ENCODE data around the gene APPL1.

APPL1 gene, protein sequence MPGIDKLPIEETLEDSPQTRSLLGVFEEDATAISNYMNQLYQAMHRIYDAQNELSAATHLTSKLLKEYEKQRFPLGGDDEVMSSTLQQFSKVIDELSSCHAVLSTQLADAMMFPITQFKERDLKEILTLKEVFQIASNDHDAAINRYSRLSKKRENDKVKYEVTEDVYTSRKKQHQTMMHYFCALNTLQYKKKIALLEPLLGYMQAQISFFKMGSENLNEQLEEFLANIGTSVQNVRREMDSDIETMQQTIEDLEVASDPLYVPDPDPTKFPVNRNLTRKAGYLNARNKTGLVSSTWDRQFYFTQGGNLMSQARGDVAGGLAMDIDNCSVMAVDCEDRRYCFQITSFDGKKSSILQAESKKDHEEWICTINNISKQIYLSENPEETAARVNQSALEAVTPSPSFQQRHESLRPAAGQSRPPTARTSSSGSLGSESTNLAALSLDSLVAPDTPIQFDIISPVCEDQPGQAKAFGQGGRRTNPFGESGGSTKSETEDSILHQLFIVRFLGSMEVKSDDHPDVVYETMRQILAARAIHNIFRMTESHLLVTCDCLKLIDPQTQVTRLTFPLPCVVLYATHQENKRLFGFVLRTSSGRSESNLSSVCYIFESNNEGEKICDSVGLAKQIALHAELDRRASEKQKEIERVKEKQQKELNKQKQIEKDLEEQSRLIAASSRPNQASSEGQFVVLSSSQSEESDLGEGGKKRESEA

DNA sequence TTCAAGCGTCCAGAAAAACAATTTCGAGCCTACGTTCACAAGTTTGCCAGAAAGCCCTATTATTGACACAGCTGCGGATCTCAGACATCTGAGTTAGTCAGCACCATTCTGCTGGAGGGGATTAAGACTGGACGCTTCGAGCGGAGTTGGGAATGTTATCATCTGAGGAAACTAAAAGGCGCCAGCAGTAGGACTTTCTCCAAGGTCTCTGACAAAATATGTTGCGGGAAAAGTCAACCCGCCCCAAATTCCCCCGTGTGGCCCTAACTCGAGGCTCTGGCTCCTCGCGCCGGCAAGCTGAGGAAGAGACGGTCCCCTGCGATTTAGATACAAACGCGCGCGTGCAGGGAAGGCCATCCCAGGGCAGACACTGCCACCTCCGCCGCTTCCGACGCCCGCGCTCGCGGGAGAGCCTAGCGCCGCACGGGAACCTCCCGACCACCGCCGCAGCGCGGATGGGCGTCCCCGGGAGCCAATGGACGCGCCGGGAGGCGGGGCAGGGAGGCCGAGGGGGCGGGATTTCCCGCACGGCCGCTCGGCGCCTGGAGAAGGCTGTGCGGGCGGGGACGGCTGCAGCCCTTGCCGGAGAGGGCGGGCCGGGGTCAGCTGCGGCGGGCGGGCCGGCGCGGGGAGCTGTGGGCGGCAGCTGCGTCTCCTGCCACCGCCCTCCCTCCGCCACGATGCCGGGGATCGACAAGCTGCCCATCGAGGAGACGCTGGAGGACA is at the start of gene APPL1:
TSS of gene APPL1 (plus strand) at position 526 of the 726 bp plus-strand sequence. CDS start at position 681, 155 bp downstream.
- DNase-seq (ENCODE audit: low spot score) = peak; percentile 100

DNA sequence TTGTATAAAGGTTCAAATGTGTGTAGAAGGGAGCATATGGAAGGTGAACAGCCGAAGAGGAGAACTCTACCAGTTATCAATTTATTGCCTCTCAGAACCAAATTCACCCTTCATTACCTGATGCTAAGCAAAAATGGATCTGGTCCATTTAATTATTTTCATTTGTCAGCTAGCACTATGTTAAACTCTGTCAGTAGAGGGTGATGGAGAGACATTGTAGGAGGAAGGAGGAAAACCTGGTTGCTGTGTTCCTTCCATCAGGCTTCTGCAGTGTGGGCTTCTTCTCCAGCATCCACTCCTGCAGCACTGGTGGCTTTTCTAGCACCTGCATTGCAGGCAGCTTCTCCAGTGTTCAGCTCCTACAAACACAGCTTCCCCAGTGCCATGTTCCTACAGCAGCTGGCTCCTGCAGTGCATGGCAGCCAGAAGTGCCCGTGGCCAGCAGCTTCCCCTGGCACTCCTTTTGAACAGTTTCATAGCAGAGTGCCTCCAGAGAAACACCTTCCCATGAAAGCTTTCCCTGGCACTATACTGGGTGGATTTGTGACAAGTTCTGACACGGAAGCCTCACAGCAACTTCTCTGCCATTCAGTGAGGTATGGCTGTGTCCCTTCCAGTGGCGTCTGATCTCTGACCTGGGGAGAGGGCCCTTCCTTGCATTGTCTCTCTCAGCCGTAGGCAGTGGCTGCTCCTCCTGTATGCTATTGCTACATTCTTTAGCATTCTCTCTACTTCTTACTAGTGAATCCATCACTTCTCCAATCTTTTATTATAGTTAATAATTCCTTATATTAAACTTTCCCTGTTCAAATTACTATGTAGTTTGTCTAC is 47.7 kb upstream of the APPL1 start:
- no peak for DNase-seq (ENCODE audit: low spot score)

DNA sequence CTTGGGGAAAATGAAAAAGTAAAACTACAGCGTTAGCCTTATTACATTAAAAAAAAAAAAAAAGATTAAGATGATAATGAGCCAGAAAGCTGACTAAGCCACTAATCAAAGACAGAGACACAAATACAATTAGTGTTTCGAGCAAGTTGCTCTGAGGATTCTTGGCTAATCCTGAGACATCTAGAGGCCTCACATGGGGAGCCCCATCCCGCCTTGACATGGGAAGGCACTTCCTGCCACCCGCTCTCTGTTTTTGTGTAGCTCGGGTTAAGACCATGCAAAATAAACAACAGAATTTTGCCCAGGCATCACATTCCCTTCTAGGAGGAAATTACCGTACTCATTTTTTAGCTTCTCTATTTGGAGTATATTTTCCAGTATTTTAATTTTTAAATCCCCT is 43.0 kb upstream of the APPL1 start:
- peak; percentile 39 for DNase-seq (ENCODE audit: low spot score)

DNA sequence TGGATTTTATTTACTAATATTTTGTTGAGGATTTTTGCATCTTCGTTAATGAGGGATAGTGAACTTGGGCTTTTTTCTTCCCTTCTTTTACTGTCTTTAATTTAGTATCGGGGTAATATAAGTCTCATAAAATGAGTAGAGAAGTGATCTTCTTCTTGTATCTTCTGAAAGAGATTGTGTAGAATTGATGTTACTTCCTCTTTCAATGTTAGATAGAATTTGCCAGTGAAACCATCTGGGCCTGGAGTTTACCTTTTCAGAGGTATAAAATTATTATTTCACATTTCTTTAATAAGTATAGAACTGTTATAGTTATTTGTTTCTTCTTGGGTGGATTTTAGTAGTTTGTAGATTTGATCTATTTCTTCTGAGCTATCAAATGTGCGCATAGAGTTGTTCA is 35.5 kb upstream of the APPL1 start:
- no peak for DNase-seq (ENCODE audit: low spot score)

DNA sequence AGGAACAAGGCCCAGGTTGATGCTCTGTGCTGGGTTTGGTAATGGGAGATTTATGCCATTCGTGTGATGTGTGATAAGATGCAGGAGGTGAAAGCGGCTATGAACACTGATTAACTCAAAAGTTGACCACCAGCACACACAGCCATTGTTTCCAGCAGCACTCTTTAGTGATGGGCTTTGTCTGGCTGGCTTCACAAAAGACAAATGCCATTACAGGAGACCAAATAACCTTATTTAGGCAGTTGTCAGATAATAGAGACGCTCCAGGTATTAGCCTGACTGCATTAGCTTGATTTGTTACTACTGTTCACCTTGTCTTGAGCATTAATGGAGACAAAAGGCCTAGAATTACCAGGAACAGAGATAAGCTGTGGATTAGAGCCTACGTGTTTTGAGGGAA is 32.9 kb upstream of the APPL1 start:
- no peak for DNase-seq (ENCODE audit: low spot score)

DNA sequence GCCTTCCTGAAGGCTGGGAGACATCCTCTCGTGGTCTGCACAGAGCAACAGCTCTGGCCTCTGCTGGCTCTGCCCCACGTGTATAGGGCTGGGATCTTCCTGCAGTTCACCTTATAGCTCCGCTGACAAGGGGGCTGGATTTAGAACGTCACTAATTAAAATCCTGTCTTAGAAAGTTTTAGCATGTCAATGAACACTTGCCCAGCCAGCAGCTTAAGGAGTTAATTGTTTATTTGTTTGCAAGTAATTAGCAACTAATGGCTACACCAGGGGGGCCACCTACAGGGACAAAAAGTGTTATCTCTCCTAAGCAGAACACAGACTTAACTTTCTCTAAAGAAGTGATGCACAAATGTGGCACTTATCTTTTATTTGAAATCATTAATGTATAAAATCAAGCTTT is 27.6 kb upstream of the APPL1 start, which contains the start of gene HESX1:
TSS of gene HESX1 (minus strand) at position 84 of the 403 bp plus-strand sequence. CDS start at position 24, 60 bp downstream.
- DNase-seq (ENCODE audit: low spot score) = no peak

DNA sequence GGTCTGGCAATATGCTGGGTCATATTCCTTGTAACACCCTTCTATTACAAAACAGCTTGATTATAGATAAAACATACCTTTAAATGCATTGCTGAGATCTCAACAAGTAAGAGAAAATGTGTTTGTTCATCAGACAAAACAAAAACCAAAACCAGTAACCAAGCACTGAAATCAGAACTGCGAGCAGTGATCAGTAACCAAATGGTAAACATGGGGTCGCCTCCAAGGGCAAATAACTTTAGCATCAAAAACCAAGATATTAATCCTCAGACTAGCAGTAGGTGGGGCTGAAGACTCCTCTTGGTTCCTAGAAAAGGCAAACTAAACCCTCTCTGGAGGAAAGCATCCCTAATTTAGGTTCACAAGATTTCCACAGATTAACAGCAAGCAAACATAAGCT is 21.1 kb upstream of the APPL1 start:
- no peak for DNase-seq (ENCODE audit: low spot score)

DNA sequence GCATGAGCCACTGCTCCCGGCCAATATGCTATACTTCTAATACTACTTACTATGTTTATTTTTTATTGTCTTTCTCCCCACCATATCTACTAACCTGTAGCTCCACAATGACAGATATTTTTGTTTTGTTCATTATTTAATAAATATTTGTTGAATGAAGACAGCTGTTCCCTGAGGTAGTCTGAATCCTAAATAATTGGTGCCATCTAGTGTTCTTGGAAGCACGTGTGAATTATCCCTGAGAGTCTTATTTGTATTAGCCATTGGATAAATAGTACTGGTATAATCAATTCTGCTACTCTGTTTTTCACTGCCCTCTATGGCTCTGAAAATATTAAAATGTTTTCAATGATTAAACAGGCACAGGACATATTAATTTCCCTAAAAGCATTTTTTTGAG is 5.6 kb upstream of the APPL1 start:
- peak; percentile 62 for DNase-seq (ENCODE audit: low spot score)

DNA sequence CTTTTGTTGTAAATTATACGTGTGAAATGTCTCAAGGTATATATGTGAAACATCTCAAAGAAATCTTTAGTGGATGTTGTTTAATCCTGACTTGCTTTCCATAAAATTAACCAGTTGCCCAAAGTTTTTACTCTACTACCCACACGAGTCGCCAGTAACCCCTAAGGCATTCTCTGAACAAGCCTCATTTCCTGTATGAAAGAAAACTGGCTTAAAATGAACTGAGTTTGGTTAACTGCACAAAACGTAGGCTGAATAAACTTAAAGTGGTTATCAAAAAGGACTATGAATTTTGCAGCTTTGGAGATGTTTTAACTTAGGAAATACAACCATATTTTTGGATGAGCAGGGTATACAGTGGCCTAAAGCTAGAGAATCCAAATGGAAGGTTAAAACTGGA is 2.7 kb upstream of the APPL1 start:
- DNase-seq (ENCODE audit: low spot score) = peak; percentile 8

DNA sequence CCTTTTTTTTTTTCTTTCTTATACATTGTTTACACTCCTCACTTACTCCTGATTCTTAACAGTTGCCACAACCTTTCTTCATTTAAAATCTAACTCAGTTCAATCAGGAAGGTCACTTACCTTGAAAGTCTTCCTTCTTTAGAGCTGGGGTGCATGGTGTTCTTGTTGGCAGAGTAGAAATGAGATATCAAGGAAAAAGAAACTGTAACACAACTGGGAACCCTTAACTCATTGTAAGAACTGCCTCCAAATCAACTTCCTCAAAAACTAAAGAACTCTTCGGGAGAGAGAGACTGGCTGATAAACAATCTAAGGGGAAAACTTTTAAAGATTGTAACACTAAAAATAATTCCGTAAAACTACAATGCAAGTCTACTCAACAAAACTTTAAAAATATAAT is 1.4 kb upstream of the APPL1 start:
- no peak for DNase-seq (ENCODE audit: low spot score)

DNA sequence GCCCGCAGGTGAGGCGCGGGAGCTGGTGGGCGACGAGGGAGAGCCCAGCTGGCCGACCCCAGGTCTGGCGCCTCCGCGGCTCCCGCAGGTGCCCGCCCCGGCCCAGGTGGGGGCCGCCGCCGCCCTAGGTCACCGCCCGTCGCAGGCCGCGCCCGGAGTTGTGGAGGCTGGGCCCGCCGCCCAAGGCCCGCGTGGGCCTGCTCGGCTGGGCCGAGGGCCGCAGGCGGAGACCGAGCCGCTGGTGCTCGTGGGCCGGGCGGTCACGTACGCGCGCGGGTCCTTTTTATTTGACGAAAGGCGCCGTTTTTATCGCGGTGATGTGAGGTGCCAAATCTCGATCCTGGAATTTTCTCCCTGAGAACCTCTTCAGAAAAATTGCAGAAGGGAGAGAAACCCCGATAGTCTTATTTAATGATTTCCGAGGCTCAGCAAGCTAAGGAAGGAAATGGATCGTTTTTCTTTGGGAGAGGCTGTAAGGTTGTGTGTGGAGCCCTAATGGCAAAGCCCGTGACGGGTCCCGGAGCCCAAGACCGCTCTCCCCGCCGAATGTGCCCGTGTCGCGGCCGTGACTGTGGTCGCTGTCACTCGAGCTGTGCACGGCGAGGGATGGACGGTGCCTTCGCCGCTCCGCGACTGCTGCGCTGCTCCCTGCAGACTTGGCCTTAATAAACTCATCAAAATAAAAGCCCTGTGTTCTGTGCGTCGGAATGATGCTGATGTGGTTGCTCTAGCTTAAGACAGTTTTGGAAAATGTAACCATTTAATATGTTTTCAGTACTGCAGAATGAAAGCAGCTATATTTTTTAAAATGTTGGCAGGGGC is 612 bp downstream of the APPL1 start:
- DNase-seq (ENCODE audit: low spot score) = peak; percentile 73

DNA sequence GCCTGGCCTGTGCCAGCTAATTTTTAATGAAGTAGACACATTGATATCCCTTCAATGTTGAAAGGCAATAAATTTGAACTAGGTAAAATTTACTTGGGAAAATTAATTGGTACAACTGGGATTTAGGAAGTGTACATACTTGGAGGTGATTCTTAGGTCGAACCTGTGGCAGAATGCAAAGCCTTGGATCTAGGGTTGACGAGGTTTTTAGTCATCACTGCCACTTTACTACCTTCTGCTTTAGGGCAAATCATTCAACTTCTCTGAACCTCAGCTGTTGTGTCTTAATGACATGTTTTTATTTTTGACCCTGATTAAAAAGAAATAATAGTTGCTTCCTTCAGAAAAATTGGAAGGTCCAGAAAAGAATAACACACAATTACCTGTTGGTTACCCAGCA is 2.5 kb downstream of the APPL1 start:
- no peak for DNase-seq (ENCODE audit: low spot score)

DNA sequence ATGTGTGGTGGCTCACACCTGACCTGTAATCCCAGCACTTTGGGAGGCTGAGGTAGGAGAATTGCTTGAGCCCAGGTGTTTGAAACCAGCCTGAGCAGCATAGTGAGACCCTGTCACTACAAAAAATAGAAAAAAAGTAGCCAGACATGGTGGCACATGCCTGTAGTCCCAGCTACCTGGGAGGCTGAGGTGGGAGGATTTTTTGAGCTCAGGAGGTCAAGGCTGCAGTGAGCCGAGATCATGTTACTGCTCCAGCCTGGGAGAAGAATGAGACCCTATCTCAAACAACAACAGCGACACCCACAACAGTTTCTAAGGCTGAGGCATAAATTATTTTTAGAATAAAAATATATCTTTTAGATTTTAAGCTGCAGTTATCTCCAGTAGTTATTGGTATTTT is 6.3 kb downstream of the APPL1 start:
- no peak for DNase-seq (ENCODE audit: low spot score)

DNA sequence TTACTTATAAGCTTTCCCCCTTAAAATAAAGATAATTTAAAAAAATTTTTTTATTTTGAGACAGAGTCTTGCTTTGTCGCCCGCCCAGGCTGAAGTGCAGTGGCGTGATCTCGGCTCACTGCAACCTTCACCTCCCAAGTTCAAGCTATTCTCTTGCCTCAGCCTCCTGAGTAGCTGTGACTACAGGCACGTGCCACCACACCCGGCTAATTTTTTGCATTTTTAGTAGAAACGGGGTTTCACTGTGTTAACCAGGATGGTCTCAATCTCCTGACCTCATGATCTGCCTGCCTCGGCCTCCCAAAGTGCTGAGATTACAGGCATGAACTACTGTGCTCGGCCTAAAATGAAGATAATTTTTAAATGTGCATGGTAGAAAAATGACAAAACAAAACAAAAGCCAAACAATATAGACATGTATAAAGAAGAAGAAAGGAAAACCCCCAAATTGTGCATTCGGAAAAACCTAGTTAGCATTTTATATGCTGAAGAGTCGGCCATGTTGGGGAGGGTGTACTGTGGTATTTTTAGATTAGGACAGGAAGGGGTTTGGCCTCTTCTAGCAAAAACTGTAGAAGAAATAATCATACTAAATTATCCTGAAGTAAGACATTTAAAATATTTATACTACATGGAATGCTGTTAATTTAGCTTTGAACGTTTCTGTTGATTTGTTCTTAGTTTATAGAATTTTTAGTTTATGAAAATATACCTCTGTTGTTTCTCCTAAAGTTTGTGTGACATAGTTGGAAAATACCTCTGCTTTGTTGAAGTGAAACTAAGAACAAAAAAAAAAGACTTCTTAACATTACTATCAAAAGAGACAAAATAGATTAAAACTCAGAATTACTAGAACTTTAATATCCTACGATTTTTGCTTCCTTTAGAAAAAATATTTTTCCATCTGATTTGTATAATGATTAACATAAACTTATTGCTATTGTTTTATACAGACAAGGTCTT is 7.4 kb downstream of the APPL1 start:
- DNase-seq (ENCODE audit: low spot score) = no peak

DNA sequence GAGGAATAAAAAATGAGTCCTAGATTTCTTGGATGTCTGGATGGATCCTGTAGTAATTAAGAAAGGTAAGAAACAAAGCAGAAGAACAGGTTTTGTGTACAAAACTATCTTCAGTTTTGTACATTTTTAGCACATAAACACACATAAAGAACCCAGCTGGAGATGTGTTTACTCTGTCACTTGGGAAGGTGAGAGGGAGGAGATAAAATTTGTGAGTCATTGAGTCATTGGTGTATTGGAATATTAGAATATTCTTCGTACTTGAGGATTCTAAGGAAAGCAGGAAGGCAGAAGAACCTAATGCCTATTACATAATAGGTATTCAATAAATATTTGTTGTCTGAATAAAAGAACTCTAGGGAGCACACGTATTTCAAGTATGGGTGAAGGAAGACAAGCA is 17.4 kb downstream of the APPL1 start:
- DNase-seq (ENCODE audit: low spot score) = no peak

DNA sequence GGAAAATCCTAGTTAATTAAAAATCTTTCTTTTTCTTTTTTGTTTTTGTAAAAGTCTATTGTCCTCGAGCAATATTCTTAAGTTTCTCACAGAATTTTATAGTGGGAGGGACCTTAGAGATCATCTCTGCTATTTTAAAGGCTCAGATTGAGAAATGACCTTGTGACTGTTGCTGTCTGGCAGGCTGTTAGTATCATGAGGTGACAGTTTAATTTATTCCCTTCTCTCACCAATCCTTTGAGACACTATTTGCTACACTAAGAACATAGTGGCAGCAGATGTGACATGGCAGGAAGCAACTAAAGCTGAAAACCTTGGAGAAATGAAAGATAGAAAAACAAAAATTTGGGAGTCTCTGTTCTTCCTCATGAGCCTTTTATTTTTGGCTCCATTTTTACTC is 24.9 kb downstream of the APPL1 start:
- DNase-seq (ENCODE audit: low spot score) = no peak

DNA sequence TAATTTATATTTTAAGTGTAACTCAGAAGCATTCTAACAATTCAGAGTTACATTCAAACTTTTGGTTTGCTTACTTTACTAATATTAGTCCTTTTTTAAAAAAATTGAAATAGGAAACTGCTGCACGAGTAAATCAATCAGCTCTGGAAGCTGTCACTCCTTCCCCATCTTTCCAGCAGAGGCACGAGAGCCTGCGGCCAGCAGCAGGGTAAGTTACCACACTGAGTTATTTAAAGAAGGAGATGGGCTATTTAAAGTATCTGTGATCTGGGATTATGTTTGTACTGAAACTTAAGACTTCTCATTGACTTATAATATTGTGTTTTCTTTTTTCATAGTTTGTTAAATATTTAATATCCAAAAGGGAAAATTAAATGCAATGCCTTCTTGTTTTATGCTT is 29.3 kb downstream of the APPL1 start:
- no peak for DNase-seq (ENCODE audit: low spot score)

DNA sequence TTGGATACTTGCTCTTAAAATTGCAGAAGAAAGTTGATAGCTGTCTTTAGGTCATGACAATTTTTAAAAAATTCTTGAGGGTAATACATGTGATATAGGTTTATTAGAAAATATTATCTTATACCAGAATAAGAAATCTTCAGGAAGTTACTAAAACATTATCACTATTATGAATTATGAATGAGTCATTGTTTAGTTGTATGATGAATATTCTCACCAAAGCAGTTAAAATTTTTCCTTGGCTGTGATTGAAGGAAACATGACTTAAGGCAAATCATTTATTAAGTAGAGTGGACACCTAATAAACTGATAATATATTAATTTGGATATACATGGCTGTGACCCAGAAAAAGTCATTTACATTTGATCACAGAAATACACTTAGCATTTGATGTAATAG is 30.1 kb downstream of the APPL1 start:
- no peak for DNase-seq (ENCODE audit: low spot score)

DNA sequence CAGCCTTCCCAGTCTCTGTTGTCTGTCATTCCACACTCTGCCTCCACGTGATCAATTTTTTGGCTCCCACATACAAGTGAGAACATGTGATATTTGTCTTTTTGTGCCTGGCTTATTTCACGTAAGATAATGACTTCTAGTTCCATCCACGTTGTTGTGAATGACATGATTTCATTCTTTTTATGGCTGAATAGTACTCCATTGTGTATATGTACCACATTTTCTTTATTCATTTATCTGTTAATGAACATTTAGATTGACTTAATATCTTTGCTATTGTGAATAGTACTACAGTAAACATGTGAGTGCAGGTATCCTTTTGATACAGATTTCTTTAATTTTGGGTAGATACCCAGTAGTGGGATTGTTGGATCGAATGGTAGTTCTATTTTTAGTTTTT is 33.6 kb downstream of the APPL1 start:
- DNase-seq (ENCODE audit: low spot score) = no peak

DNA sequence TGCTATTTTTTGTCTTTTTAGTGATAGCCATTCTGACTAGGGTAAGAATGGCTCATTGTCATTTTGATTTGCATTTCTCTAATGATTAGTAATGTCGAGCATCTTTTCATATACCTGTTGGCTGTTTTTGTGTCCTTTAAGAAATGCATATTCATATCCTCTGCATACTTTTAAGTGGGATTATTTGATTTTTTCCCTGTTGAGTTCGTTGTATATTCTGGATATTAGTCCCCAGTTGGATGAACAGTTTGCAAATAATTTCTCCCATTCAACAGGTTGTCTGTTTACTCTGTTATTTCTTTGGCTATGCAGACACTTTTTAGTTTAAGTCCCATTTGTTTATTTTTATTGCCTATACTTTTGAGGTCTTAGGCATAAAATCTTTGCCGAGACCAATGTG is 34.4 kb downstream of the APPL1 start:
- no peak for DNase-seq (ENCODE audit: low spot score)
